Naive thymus-derived CD4-positive, alpha-beta T cell (primary cell): ENCODE data around the gene GPR25. TPM values are rescaled to one million over a fixed set of nuclear protein-coding genes. Genes with fewer than 3 reads are reported as not detected.

ENCODE experiments used
- ATAC-seq: fragments of 150-1000 bp; cut with Tn5 transposase; 2 replicates; pipeline ENCODE4 v1.10.0; 2021; ENCODE audit warnings: mild to moderate bottlenecking, moderate library complexity
- CTCF ChIA-PET: fragments of 350-600 bp; sonication (Branson Sonifier 250); formaldehyde crosslinking; loops from one replicate; lab custom pipeline; 2021; ENCODE audit warnings: antibody characterized with exemption; lab: Charles Lee
- POLR2A ChIA-PET: fragments of 350-600 bp; sonication (Branson Sonifier 250); formaldehyde crosslinking; loops from one replicate; lab custom pipeline; 2021; ENCODE audit warnings: antibody characterized with exemption, inconsistent platforms; lab: Charles Lee
- DNase-seq, 9 donors: peaks; one replicate each; pipeline versions ENCODE4 v3.0.0 to v3.0.0-alpha.2; 2020 to 2022; ENCODE audit warnings: mixed read lengths in 1 of 9
- H3K27ac ChIP-seq: one replicate; pipeline ENCODE4 v1.7.0; 2013; ENCODE audit warnings: mild to moderate bottlenecking, low read depth, low read length, moderate library complexity
- H3K27me3 ChIP-seq, 2 donors: one replicate each; pipeline ENCODE4 v1.7.0; 2013; ENCODE audit warnings: low read length in 2 of 2, mild to moderate bottlenecking in 2 of 2, moderate library complexity in 2 of 2; ENCODE audit not compliant: control insufficient read depth in 2 of 2, insufficient read depth in 2 of 2
- H3K36me3 ChIP-seq, 3 experiments: 1 replicate in 2 of 3; 2 replicates in 1 of 3; pipeline ENCODE4 v1.7.0; 2013; ENCODE audit warnings: low read length in 3 of 3, mild to moderate bottlenecking in 3 of 3, moderate library complexity in 1 of 3; ENCODE audit not compliant: insufficient read depth in 3 of 3, control insufficient read depth in 2 of 3
- H3K4me1 ChIP-seq, 2 donors: one replicate each; pipeline ENCODE4 v1.7.0; 2013; ENCODE audit warnings: low read length in 2 of 2, mild to moderate bottlenecking in 2 of 2, moderate library complexity in 1 of 2; ENCODE audit not compliant: control insufficient read depth in 2 of 2, insufficient read depth in 2 of 2
- H3K4me3 ChIP-seq: 2 replicates; pipeline ENCODE4 v1.7.0; 2013; ENCODE audit warnings: mild to moderate bottlenecking, low read length
- H3K9me3 ChIP-seq, 3 experiments: 1 replicate in 2 of 3; 2 replicates in 1 of 3; pipeline ENCODE4 v1.7.0; 2013; ENCODE audit warnings: low read length in 3 of 3; ENCODE audit not compliant: control insufficient read depth in 2 of 3
- H3K27ac Mint-ChIP-seq, 9 donors: one replicate each; pipeline ENCODE4 v1.8.0; 2020 to 2022; ENCODE audit warnings: mixed read lengths in 9 of 9, mild to moderate bottlenecking in 8 of 9, moderate library complexity in 5 of 9, inconsistent platforms in 2 of 9
- H3K27me3 Mint-ChIP-seq, 5 donors: one replicate each; pipeline ENCODE4 v1.8.0; 2021 to 2022; ENCODE audit warnings: mixed read lengths in 5 of 5, mild to moderate bottlenecking in 1 of 5
- H3K36me3 Mint-ChIP-seq, 5 donors: one replicate each; pipeline ENCODE4 v1.8.0; 2020 to 2022; ENCODE audit warnings: mixed read lengths in 5 of 5, mild to moderate bottlenecking in 3 of 5, inconsistent platforms in 1 of 5
- H3K4me1 Mint-ChIP-seq, 7 donors: one replicate each; pipeline ENCODE4 v1.8.0; 2020 to 2022; ENCODE audit warnings: mixed read lengths in 7 of 7, mild to moderate bottlenecking in 3 of 7, inconsistent platforms in 1 of 7
- H3K4me3 Mint-ChIP-seq, 10 donors: one replicate each; pipeline ENCODE4 v1.8.0; 2020 to 2022; ENCODE audit warnings: mild to moderate bottlenecking in 10 of 10, mixed read lengths in 10 of 10, moderate library complexity in 6 of 10, inconsistent platforms in 2 of 10
- H3K9me3 Mint-ChIP-seq, 11 donors: one replicate each; pipeline ENCODE4 v1.8.0; 2020 to 2022; ENCODE audit warnings: mixed read lengths in 11 of 11, mild to moderate bottlenecking in 4 of 11, inconsistent platforms in 1 of 11, moderate library complexity in 1 of 11
- intact Hi-C, 2 donors: fragments of 100-400 bp; cut with micrococcal nuclease; formaldehyde crosslinking; loops; one replicate each; pipeline ENCODE4 v1.15.1; 2023
- polyA plus RNA-seq, 2 donors: library from polyadenylated mRNA; unstranded; fragments of 300-500 nt; fragmentation: Illumina TruSeq; gene quantifications; one replicate each; pipeline ENCODE4 v1.2.3, GENCODE V29; 2021
- total RNA-seq, 6 experiments: library from RNA in 5 of 6; stranded (reverse) in 5 of 6; gene quantifications; 1 replicate in 5 of 6; 2 replicates in 1 of 6; pipeline ENCODE4 v1.2.3 and lab custom pipeline; 2021 to 2026

Gene GPR25
- total and polyA plus RNA-seq, 7 experiments from 2014 or later: 0.48 to 1.8 (median 0.99) TPM; not detected in 1

DNA sequence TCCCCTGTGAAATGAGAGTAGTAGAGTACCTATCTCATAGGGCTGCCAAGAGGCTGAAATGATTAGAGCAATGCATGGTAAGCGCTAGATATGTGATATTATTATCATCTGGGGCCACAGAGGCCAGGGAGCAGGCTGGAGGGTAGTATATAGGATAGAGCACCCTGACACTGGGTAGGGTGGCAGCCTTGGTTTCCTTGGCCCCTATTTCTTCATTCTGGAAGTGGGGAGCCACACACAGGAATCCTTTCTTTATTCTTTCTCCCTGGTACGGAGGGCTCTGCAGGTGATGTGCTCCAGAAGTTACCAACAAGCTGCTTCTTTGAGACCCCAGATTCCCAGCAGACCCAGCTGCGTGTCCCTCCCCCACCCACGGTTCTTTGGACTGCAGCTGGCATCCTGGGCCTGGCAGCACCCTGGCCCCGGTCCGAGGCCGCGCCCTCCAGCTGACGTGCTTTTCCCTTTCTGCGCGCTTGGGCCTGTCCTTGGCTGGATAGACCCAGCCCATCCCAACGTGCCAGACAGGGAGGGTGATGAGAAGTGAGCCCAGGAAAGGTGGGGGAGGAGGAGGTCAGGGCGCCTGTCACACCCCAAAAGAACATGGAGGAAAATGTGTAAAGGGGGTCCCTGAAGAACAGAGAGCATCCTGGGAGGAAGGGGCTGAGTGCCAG is 40.1 kb downstream of the GPR25 start:
- ChIA-PET CTCF (no interaction called here), POLR2A (no interaction called here)
- no peaks in the 10 kb centered on the region for H3K27me3 ChIP-seq
- ATAC-seq (no peak), DNase-seq (no peak)
- no peaks in the 10 kb centered on the region for H3K4me1 ChIP-seq
- no peak overlapping the region for H3K4me3 ChIP-seq
- no peaks in the 10 kb centered on the region for H3K36me3 ChIP-seq
- Mint-ChIP-seq H3K36me3 (no peaks in the 10 kb centered on the region), H3K27me3 (peaks cover 0 to 21% (median 0%) of the 10 kb centered on the region in 5 donors), H3K9me3 (no peaks in the 10 kb centered on the region), H3K27ac (no peak overlapping the region), H3K4me3 (no peak overlapping the region), H3K4me1 (peaks cover 0 to 5% (median 0%) of the 10 kb centered on the region in 7 donors)
- H3K27ac ChIP-seq: no peak overlapping the region
- intact Hi-C loops: no loop called here
- no peaks in the 10 kb centered on the region for H3K9me3 ChIP-seq

- CTCF ChIA-PET: no interaction called here
- DNase-seq: no peak
- Histone ChIP-seq H3K4me3 (no peak overlapping the region), H3K9me3 (no peaks in the 10 kb centered on the region), H3K27ac (no peak overlapping the region), H3K4me1 (no peaks in the 10 kb centered on the region), H3K36me3 (no peaks in the 10 kb centered on the region), H3K27me3 (no peaks in the 10 kb centered on the region)
- Mint-ChIP-seq H3K9me3 (no peaks in the 10 kb centered on the region), H3K36me3 (no peaks in the 10 kb centered on the region), H3K27ac (no peak overlapping the region), H3K27me3 (peaks cover 0 to 14% (median 0%) of the 10 kb centered on the region in 5 donors), H3K4me1 (no peaks in the 10 kb centered on the region), H3K4me3 (no peak overlapping the region)
- intact Hi-C loops: no loop called here
- no peak for ATAC-seq
- POLR2A ChIA-PET: no interaction called here
Measured at GRCh38 chr1:200916152-200916551, 43.4 kb downstream of the GPR25 start.

DNA sequence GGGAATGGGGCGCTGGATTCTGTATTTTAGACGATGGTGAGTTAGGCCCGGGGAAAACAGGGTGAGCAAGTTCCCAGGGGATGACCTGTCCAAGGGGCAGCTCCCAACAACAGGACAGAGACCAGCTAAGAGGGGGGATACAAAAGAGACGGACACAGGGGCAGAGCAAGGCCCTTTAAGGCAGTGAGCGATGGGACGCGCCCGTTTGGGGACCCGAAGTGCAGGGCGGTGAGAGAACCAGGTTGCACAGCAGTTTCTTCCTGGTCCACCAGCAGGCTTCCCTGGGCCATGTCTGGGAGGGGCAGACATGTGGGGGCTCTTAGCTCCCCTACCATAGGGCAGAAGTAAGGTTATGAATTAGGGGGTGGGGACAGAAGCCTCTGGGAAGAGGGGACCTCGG is 43.9 kb downstream of the GPR25 start:
- H3K4me3 ChIP-seq: no peak overlapping the region
- no peak overlapping the region for H3K27ac Mint-ChIP-seq
- ChIA-PET POLR2A (no interaction called here), CTCF (no interaction called here)
- H3K4me3 Mint-ChIP-seq: no peak overlapping the region
- H3K9me3 ChIP-seq: no peaks in the 10 kb centered on the region
- DNase-seq (no peak), ATAC-seq (no peak)
- peaks cover 0 to 14% (median 0%) of the 10 kb centered on the region in 5 donors for H3K27me3 Mint-ChIP-seq
- H3K27ac ChIP-seq: no peak overlapping the region
- H3K4me1 Mint-ChIP-seq: peaks cover 0 to 2% (median 0%) of the 10 kb centered on the region in 7 donors
- H3K9me3 Mint-ChIP-seq: no peaks in the 10 kb centered on the region
- H3K36me3 ChIP-seq: no peaks in the 10 kb centered on the region
- no peaks in the 10 kb centered on the region for H3K4me1 ChIP-seq
- intact Hi-C loops: no loop called here
- H3K36me3 Mint-ChIP-seq: no peaks in the 10 kb centered on the region
- H3K27me3 ChIP-seq: no peaks in the 10 kb centered on the region

DNA sequence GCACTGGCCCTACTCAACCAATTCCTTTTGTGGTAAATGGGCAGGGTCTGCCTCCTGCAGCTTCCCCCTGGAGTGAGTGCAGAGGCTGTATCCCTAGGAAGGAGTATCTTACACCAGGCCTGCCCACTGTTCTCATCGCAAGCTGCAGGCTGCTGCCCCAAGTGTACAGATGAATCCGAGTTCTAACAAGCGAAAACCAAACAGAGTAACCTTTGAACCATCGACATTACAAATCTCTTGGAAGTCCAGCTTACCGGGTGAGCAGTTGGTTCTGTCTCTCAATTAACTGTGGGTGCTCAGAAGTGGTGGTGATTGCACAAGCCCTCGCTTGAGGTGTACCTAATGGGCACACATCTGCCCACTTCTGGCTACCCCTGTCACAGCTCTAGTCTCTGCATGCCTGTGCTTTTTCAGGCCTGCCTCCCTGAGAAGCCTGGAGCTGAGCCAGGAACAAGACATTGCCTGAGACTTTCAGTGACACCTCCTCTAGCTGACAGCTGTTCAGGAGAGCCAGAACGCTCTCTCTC is 44.6 kb downstream of the GPR25 start:
- Mint-ChIP-seq H3K27me3 (peaks cover 0 to 15% (median 0%) of the 10 kb centered on the region in 5 donors), H3K4me1 (peaks cover 0 to 3% (median 0%) of the 10 kb centered on the region in 7 donors), H3K36me3 (no peaks in the 10 kb centered on the region), H3K9me3 (no peaks in the 10 kb centered on the region), H3K4me3 (no peak overlapping the region), H3K27ac (no peak overlapping the region)
- ATAC-seq (no peak), DNase-seq (no peak)
- no peaks in the 10 kb centered on the region for H3K9me3 ChIP-seq
- H3K36me3 ChIP-seq: no peaks in the 10 kb centered on the region
- H3K27me3 ChIP-seq: no peaks in the 10 kb centered on the region
- ChIA-PET POLR2A (no interaction called here), CTCF (no interaction called here)
- intact Hi-C loops: no loop called here
- no peak overlapping the region for H3K27ac ChIP-seq
- no peaks in the 10 kb centered on the region for H3K4me1 ChIP-seq
- no peak overlapping the region for H3K4me3 ChIP-seq

DNA sequence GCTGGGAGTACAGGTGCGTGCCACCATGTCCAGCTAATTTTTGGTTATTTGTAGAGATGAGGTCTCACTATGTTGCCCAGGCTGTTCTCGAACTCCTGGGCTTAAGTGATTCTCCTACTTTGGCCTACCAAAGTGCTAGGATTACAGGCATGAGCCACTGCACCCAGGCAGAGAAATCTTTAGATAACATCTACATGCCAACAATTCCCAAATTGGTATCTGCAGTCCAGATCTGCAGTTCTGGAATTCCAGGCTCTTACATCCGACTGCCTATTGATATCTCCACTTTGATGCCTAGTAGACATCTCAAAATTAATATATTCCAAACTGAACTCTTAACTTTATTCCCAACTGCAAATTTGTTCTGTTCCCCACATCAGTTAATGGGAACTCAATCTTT is 45.2 kb downstream of the GPR25 start:
- no peaks in the 10 kb centered on the region for H3K27me3 ChIP-seq
- H3K4me1 Mint-ChIP-seq: peaks cover 0 to 3% (median 0%) of the 10 kb centered on the region in 7 donors
- ATAC-seq (no peak), DNase-seq (no peak)
- POLR2A ChIA-PET: no interaction called here
- H3K4me3 Mint-ChIP-seq: no peak overlapping the region
- H3K9me3 ChIP-seq: no peaks in the 10 kb centered on the region
- H3K4me1 ChIP-seq: no peaks in the 10 kb centered on the region
- intact Hi-C loops: no loop called here
- no peaks in the 10 kb centered on the region for H3K36me3 ChIP-seq
- H3K4me3 ChIP-seq: no peak overlapping the region
- H3K36me3 Mint-ChIP-seq: no peaks in the 10 kb centered on the region
- no peak overlapping the region for H3K27ac Mint-ChIP-seq
- no peak overlapping the region for H3K27ac ChIP-seq
- peaks cover 0 to 18% (median 0%) of the 10 kb centered on the region in 5 donors for H3K27me3 Mint-ChIP-seq
- CTCF ChIA-PET: no interaction called here
- no peaks in the 10 kb centered on the region for H3K9me3 Mint-ChIP-seq

DNA sequence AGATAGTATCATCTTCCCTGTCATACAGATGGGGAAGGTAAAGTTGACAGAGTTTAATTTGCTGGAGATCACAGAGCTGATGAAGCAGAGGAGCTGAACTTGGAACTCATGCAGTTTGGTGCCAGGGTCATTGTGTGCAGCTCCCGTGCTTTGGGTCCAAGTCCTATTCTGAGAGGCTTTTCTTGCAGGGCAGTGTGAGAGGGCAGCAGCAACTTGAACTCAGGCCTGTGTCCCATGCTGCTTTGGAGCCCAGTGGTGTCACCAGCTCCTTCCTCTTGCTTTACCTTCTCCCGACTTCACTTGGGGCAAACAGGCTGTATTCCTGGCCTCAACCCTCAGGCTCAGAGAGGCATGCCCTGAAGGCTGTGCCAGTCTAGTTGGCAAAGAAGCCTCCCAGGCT is 46.6 kb downstream of the GPR25 start:
- Histone ChIP-seq H3K27ac (no peak overlapping the region), H3K27me3 (no peaks in the 10 kb centered on the region), H3K4me1 (no peaks in the 10 kb centered on the region), H3K36me3 (no peaks in the 10 kb centered on the region), H3K4me3 (no peak overlapping the region), H3K9me3 (no peaks in the 10 kb centered on the region)
- H3K36me3 Mint-ChIP-seq: no peaks in the 10 kb centered on the region
- H3K4me1 Mint-ChIP-seq: peaks cover 0 to 3% (median 0%) of the 10 kb centered on the region in 7 donors
- POLR2A ChIA-PET: interaction anchor here (0.6 kb wide), 1 partner anchor 20 kb away, joined by 3 read pairs; no protein-coding TSS in a partner anchor
- ATAC-seq (no peak), DNase-seq (no peak)
- CTCF ChIA-PET: no interaction called here
- no peak overlapping the region for H3K27ac Mint-ChIP-seq
- H3K4me3 Mint-ChIP-seq: no peak overlapping the region
- no peaks in the 10 kb centered on the region for H3K9me3 Mint-ChIP-seq
- peaks cover 0 to 21% (median 0%) of the 10 kb centered on the region in 5 donors for H3K27me3 Mint-ChIP-seq
- intact Hi-C loops: no loop called here

DNA sequence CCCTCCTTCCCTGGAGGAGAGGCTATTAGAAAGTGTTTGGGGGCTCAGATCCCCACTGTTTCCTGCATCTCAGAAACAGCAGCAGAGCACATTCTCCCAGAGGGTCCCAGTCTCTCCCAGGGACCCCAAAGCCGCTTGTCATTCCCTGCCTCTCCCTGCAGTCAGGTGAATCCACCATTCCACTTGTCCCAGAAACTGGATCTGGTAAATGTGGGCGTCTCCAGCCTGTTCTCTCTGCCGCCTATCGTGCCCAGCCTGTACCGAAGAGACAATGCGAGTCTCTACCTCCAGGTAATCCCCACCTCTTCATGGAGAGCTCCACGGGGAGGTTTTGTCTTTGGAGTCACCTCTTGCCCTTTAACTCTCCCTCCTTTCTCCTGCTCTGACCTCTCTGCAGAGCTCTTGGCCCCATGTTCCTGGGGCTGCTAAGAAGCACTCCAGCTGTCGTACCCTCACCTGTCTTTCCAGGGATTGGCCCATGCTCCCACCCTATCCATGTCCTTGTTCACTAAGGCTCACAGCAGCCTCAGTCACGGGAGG is 48.9 kb downstream of the GPR25 start:
- Mint-ChIP-seq H3K27ac (no peak overlapping the region), H3K36me3 (no peaks in the 10 kb centered on the region), H3K4me1 (peaks cover 0 to 4% (median 2%) of the 10 kb centered on the region in 7 donors), H3K4me3 (no peak overlapping the region), H3K27me3 (peaks cover 0 to 27% (median 0%) of the 10 kb centered on the region in 5 donors), H3K9me3 (no peaks in the 10 kb centered on the region)
- POLR2A ChIA-PET: no interaction called here
- Histone ChIP-seq H3K27ac (no peak overlapping the region), H3K9me3 (no peaks in the 10 kb centered on the region), H3K27me3 (no peaks in the 10 kb centered on the region), H3K4me1 (no peaks in the 10 kb centered on the region), H3K4me3 (no peak overlapping the region), H3K36me3 (no peaks in the 10 kb centered on the region)
- no peak for ATAC-seq
- intact Hi-C loops: no loop called here
- CTCF ChIA-PET: no interaction called here
- DNase-seq: no peak
